ENCODE results near the gene CRBN.

GRCh38 chr3:3216401-3216800, 36.9 kb upstream of the CRBN start:
- TF ChIP-seq CTCF (conservative IDR thresholded peaks at IDR 0.05; ENCODE audit: low read length) (no peak), EZH2phosphoT487 (IDR thresholded peaks at IDR 0.05; ENCODE audit: borderline replicate concordance) (no peak)

All from Loucy (cell line).